ENCODE data around the gene EYA4. TPM values are rescaled to one million over a fixed set of nuclear protein-coding genes. Genes with fewer than 3 reads are reported as not detected.

EYA4 gene
- total RNA-seq, 1 donor from 2014 or later = 15.4 TPM

DNA sequence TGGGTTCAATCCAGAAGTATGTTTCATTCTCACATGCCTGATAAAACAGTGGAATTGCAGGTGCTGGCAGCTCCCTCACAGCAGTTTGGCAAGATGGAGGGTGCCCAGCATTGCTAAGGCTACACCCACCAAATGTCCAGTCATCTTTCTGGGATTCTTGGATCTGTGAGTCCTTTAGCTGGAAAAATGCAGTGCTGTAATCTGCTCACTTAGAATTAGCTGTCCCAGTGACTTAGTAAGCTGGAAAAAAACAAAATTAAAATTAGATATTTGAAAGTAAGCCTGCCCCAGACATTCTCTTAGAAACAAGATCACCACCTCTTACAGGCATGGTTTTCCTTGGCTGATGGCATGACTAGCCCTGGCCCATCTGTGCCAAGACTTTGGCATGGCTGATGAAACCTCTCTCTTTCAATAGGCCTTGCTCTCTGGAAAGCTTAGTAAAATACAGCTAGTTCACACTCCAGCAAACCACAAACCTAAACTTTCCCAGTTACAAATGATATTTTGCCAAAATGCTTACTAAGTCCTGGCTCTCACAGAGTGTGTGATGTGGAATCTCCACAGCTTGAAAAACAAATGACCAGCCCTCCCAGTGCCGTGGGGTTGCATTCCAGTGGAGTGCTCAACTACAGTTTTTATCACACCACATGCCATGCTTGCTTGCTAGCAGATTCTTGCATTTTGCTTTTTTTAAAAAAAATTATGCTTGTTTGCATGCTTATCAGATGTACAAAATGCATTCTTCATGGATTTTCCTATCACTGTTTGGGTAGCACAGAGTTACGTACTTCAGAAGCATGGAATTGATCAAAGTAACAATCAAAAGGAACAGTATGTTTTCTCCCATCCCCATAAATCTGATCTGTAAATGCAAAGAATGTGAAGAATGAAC, 261.5 kb downstream of the EYA4 start:
- no peaks in the 10 kb centered on the region for H3K27me3 ChIP-seq (ENCODE audit: low read depth)
- H3K9me3 ChIP-seq (replicated peaks) = no peaks in the 10 kb centered on the region
- H3K4me1 ChIP-seq = peaks cover 49% of the 10 kb centered on the region
- no peak for DNase-seq
- TF ChIP-seq, protein P1, sequence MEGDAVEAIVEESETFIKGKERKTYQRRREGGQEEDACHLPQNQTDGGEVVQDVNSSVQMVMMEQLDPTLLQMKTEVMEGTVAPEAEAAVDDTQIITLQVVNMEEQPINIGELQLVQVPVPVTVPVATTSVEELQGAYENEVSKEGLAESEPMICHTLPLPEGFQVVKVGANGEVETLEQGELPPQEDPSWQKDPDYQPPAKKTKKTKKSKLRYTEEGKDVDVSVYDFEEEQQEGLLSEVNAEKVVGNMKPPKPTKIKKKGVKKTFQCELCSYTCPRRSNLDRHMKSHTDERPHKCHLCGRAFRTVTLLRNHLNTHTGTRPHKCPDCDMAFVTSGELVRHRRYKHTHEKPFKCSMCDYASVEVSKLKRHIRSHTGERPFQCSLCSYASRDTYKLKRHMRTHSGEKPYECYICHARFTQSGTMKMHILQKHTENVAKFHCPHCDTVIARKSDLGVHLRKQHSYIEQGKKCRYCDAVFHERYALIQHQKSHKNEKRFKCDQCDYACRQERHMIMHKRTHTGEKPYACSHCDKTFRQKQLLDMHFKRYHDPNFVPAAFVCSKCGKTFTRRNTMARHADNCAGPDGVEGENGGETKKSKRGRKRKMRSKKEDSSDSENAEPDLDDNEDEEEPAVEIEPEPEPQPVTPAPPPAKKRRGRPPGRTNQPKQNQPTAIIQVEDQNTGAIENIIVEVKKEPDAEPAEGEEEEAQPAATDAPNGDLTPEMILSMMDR (IDR thresholded peaks at IDR 0.05; ENCODE audit: borderline replicate concordance) = no peak
- intact Hi-C loops (cut with micrococcal nuclease) = no loop called here
- peak overlapping the region; percentile 65 for H3K27ac ChIP-seq (replicated peaks)
- H3K36me3 ChIP-seq = no peaks in the 10 kb centered on the region
- no peak overlapping the region for H3K4me3 ChIP-seq

DNA sequence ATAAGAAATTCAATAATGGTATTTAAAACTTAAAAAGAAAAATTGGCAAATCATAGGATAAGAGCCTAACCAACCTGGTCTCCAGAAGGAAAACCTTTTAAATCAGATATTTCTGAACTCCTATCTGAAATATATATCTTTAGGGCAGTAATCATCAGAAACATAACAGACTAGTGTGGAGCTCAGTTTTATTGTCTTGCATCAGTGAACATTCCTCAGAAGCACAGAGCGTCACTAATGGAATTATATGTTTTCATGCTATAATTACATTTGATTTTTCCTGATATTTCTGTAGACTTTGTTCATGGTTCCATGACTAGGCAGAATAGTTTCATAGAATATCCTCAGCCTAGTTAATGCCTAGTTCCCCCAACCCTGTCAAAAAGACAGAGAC, 262.2 kb downstream of the EYA4 start:
- intact Hi-C loops (cut with micrococcal nuclease) = no loop called here
- peaks cover 49% of the 10 kb centered on the region for H3K4me1 ChIP-seq
- DNase-seq = no peak

DNA sequence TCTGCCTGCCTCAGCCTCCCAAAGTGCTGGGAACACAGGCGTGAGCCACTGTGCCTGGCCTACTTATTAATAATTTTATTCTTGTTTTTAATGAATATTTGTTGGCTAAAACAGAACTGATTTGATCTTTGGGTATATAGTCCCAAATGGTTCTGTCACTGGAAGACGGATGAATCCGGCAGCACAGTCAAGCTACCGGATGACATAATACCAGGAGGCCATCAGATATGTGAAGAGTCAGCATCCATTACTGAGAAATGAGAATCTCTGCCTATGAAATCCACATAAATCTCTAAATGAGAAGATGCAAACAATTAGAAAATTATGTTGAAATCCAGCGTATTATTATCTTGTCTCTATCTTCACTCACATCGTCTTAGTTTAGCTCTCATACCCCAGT, 263.0 kb downstream of the EYA4 start:
- no peak for DNase-seq
- Histone ChIP-seq H3K9me3 (replicated peaks) (no peaks in the 10 kb centered on the region), H3K27ac (replicated peaks) (no peak overlapping the region), H3K27me3 (ENCODE audit: low read depth) (no peaks in the 10 kb centered on the region), H3K36me3 (no peaks in the 10 kb centered on the region), H3K4me3 (no peak overlapping the region), H3K4me1 (peaks cover 49% of the 10 kb centered on the region)
- TF ChIP-seq, protein P1 (IDR thresholded peaks at IDR 0.05; ENCODE audit: borderline replicate concordance) = no peak
- intact Hi-C loops (cut with micrococcal nuclease) = no loop called here

More for the DNA sequence above, 262.2 kb downstream of the EYA4 start:
- Histone ChIP-seq H3K27me3 (ENCODE audit: low read depth) (no peaks in the 10 kb centered on the region), H3K4me3 (no peak overlapping the region), H3K9me3 (replicated peaks) (no peaks in the 10 kb centered on the region), H3K27ac (replicated peaks) (peak overlapping the region; percentile 65), H3K36me3 (no peaks in the 10 kb centered on the region)
- TF ChIP-seq, protein P1 (IDR thresholded peaks at IDR 0.05; ENCODE audit: borderline replicate concordance) = no peak

DNA sequence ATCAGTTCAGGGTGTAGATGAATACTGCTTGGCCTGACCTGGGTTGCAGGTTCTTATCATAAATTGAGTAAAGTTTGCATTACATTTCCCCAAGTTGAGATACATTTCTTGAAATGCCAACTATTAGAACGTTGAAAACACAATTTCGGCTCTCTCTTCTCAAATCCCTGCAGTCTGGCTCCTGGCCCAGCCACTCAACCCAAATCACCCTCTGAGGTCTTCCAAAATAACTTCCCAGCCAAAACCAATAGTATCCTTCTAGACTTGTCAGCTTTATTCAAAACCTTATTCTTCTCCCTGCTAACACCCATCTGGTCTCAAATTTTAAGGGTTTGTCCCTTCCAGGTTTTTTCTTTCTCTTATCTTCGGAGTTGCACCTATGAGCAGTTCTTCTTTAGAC, 263.6 kb downstream of the EYA4 start:
- H3K9me3 ChIP-seq (replicated peaks) = no peaks in the 10 kb centered on the region
- H3K27me3 ChIP-seq (ENCODE audit: low read depth) = no peaks in the 10 kb centered on the region
- H3K4me3 ChIP-seq = no peak overlapping the region
- TF ChIP-seq, protein P1 (IDR thresholded peaks at IDR 0.05; ENCODE audit: borderline replicate concordance) = no peak
- H3K27ac ChIP-seq (replicated peaks) = no peak overlapping the region
- H3K4me1 ChIP-seq = peaks cover 49% of the 10 kb centered on the region
- no peaks in the 10 kb centered on the region for H3K36me3 ChIP-seq
- intact Hi-C loops (cut with micrococcal nuclease) = no loop called here
- DNase-seq = no peak

DNA sequence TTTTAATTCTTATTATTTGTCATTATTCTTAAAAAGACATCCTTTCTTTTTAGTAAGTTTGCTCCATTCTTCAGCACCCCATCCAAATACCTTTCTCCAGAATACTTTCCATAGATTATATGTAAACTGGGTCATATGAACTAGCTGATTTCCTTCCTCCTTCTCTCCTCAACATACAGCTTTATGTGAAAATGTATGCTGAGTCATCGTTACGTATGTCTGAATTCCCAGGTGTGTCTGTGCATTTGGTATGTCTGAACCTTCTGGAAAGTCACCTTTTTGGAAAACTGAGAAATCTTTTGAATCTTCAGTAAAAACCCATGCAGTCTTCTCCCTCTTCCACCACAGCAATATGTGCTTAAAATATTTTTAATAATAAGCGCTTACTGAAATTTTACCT, 264.5 kb downstream of the EYA4 start:
- no peak for DNase-seq
- peaks cover 47% of the 10 kb centered on the region for H3K4me1 ChIP-seq
- H3K27me3 ChIP-seq (ENCODE audit: low read depth) = no peaks in the 10 kb centered on the region
- no peak overlapping the region for H3K4me3 ChIP-seq
- TF ChIP-seq, protein P1 (IDR thresholded peaks at IDR 0.05; ENCODE audit: borderline replicate concordance) = no peak
- intact Hi-C loops (cut with micrococcal nuclease) = no loop called here
- no peaks in the 10 kb centered on the region for H3K9me3 ChIP-seq (replicated peaks)
- H3K27ac ChIP-seq (replicated peaks) = no peak overlapping the region
- H3K36me3 ChIP-seq = no peaks in the 10 kb centered on the region

All from left ventricle myocardium inferior (tissue), 1 donor.